MM.1S (cell line): ENCODE data around the gene ZNF263.

ENCODE experiments used
- DNase-seq: peaks from one replicate; pipeline ENCODE4 v3.0.0-alpha.2; 2015
- H2AFZ ChIP-seq: fragments of 300-600 bp; sonication (generic); 2 replicates; pipeline ENCODE4 v1.6.0; 2016; ENCODE audit warnings: antibody characterized with exemption, low read length
- H3F3A ChIP-seq: fragments of 300-600 bp; sonication (generic); 2 replicates; pipeline ENCODE4 v1.6.1; 2016; ENCODE audit warnings: mild to moderate bottlenecking, antibody characterized with exemption, low read length, moderate library complexity, mixed read lengths; ENCODE audit not compliant: insufficient read depth
- H3K27ac ChIP-seq: fragments of 300-600 bp; sonication (generic); 2 replicates; pipeline ENCODE4 v1.5.1; 2016; ENCODE audit warnings: mild to moderate bottlenecking, low read length
- H3K27me3 ChIP-seq: fragments of 300-600 bp; sonication (generic); replicated peaks from 2 replicates; pipeline ENCODE4 v1.6.0; 2016; ENCODE audit warnings: low read length; ENCODE audit not compliant: insufficient read depth
- H3K36me3 ChIP-seq: fragments of 300-600 bp; sonication (generic); replicated peaks from 2 replicates; pipeline ENCODE4 v1.6.1; 2016; ENCODE audit warnings: mild to moderate bottlenecking, low read length, mixed read lengths; ENCODE audit not compliant: insufficient read depth
- H3K4me1 ChIP-seq: fragments of 300-600 bp; sonication (generic); 2 replicates; pipeline ENCODE4 v1.6.1; 2016; ENCODE audit warnings: low read length, mixed read lengths
- H3K4me2 ChIP-seq: fragments of 300-600 bp; sonication (generic); 2 replicates; pipeline ENCODE4 v1.6.0; 2016; ENCODE audit warnings: low read depth, low read length
- H3K4me3 ChIP-seq: fragments of 300-600 bp; sonication (generic); 2 replicates; pipeline ENCODE4 v1.5.1; 2016; ENCODE audit warnings: low read length, mixed read lengths
- H3K79me2 ChIP-seq: fragments of 300-600 bp; sonication (generic); 2 replicates; pipeline ENCODE4 v1.6.1; 2016; ENCODE audit warnings: mixed run types, low read length, mixed read lengths
- H3K9ac ChIP-seq: fragments of 300-600 bp; sonication (generic); 2 replicates; pipeline ENCODE4 v1.6.1; 2016; ENCODE audit warnings: low read length, mixed read lengths
- H3K9me2 ChIP-seq: fragments of 300-600 bp; sonication (generic); replicated peaks from 2 replicates; pipeline ENCODE4 v1.6.1; 2016; ENCODE audit warnings: mild to moderate bottlenecking, low read length, mixed read lengths; ENCODE audit not compliant: insufficient read depth
- H3K9me3 ChIP-seq: fragments of 300-600 bp; sonication (generic); replicated peaks from 2 replicates; pipeline ENCODE4 v1.6.1; 2016; ENCODE audit warnings: mild to moderate bottlenecking, low read length, mixed read lengths; ENCODE audit not compliant: insufficient read depth
- H4K20me1 ChIP-seq: fragments of 300-600 bp; sonication (generic); 2 replicates; pipeline ENCODE4 v1.6.1; 2016; ENCODE audit warnings: mild to moderate bottlenecking, low read length, moderate library complexity, mixed read lengths; ENCODE audit not compliant: insufficient read depth
- CTCF ChIP-seq: fragments of 300-600 bp; sonication (generic); IDR thresholded peaks from 2 replicates; pipeline ENCODE4 v1.5.1; 2016; ENCODE audit warnings: antibody characterized with exemption, low read length, mixed read lengths
- EZH2 ChIP-seq: fragments of 300-600 bp; sonication (generic); optimal IDR thresholded peaks from 2 replicates; pipeline ENCODE3; 2017; ENCODE audit warnings: low read depth, mild to moderate bottlenecking, antibody characterized with exemption, low read length, mixed read lengths
- EZH2phosphoT487 ChIP-seq: fragments of 300-600 bp; sonication (generic); IDR thresholded peaks from 2 replicates; pipeline ENCODE4 v1.6.1; 2018; ENCODE audit warnings: antibody characterized with exemption, low read length

ZNF263 gene

GRCh38 chr16:3317315-3317999 lies 34.2 kb downstream of the ZNF263 start:
- H3F3A ChIP-seq: no peaks in the 10 kb centered on the region
- no peak overlapping the region for H3K4me2 ChIP-seq
- no peak overlapping the region for H3K9ac ChIP-seq
- H3K27ac ChIP-seq: no peak overlapping the region
- no peak overlapping the region for H3K4me3 ChIP-seq
- TF ChIP-seq CTCF: no peak
- TF ChIP-seq EZH2phosphoT487: no peak
- no peak for TF ChIP-seq EZH2
- H3K27me3 ChIP-seq: no peaks in the 10 kb centered on the region
- H3K4me1 ChIP-seq: no peaks in the 10 kb centered on the region
- H3K79me2 ChIP-seq: no peaks in the 10 kb centered on the region
- DNase-seq: no peak
- H4K20me1 ChIP-seq: no peaks in the 10 kb centered on the region
- peaks cover 8% of the 10 kb centered on the region; the same call in 1 of the 2 replicates for H3K9me3 ChIP-seq
- no peak overlapping the region for H2AFZ ChIP-seq
- no peaks in the 10 kb centered on the region for H3K9me2 ChIP-seq
- H3K36me3 ChIP-seq: peaks cover 10% of the 10 kb centered on the region; the same call in 1 of the 2 replicates

GRCh38 chr16:3321816-3322215 lies 38.5 kb downstream of the ZNF263 start:
- Histone ChIP-seq H3K4me3 (no peak overlapping the region), H2AFZ (no peak overlapping the region), H3K9ac (no peak overlapping the region), H3K27ac (no peak overlapping the region), H3K4me1 (no peaks in the 10 kb centered on the region), H3K9me2 (no peaks in the 10 kb centered on the region), H3K79me2 (no peaks in the 10 kb centered on the region), H3F3A (no peaks in the 10 kb centered on the region), H3K9me3 (peaks cover 8% of the 10 kb centered on the region; the same call in 1 of the 2 replicates), H3K36me3 (peaks cover 9% of the 10 kb centered on the region; the same call in 1 of the 2 replicates), H4K20me1 (no peaks in the 10 kb centered on the region), H3K27me3 (no peaks in the 10 kb centered on the region), H3K4me2 (no peak overlapping the region)
- no peak for DNase-seq
- TF ChIP-seq EZH2 (no peak), CTCF (no peak), EZH2phosphoT487 (no peak)

GRCh38 chr16:3327514-3327913 lies 44.2 kb downstream of the ZNF263 start:
- no peak for TF ChIP-seq EZH2
- TF ChIP-seq CTCF: no peak
- no peak for TF ChIP-seq EZH2phosphoT487
- Histone ChIP-seq H3K9me3 (no peaks in the 10 kb centered on the region), H3K27me3 (no peaks in the 10 kb centered on the region)

More at GRCh38 chr16:3327514-3327913, 44.2 kb downstream of the ZNF263 start:
- DNase-seq: no peak
- no peaks in the 10 kb centered on the region for H4K20me1 ChIP-seq
- H3F3A ChIP-seq: no peaks in the 10 kb centered on the region
- no peak overlapping the region for H2AFZ ChIP-seq
- H3K4me3 ChIP-seq: no peak overlapping the region
- H3K4me1 ChIP-seq: no peaks in the 10 kb centered on the region
- no peak overlapping the region for H3K9ac ChIP-seq
- no peak overlapping the region for H3K4me2 ChIP-seq
- H3K9me2 ChIP-seq: no peaks in the 10 kb centered on the region
- H3K27ac ChIP-seq: no peak overlapping the region
- H3K36me3 ChIP-seq: no peaks in the 10 kb centered on the region
- H3K79me2 ChIP-seq: no peaks in the 10 kb centered on the region
